ENCODE measurements around the gene SLC24A5.

SLC24A5 gene

DNA sequence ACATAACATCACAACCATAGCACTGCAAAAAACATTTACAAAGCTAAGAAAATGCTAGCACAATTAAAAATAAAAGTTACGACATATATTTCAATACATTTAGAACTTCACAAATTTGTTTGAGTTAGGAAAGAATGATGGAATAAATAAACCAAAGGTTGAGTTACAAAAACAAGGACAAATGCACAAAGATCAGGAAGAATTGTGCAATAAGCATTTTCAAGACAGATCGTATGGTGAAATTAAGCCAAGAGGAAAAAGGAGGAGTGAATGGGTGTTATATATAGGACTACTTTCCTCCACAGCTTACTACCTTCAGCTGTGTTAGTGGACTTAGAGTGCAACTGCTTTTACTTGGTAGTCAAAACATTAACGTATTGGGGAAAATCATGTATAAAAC lies 64.7 kb downstream of the SLC24A5 start:
- H3K9me3 ChIP-seq (ENCODE audit: control insufficient read depth, insufficient read depth, low read length) = no peaks in the 10 kb centered on the region
- H3K36me3 ChIP-seq (ENCODE audit: control insufficient read depth, insufficient read depth, low read length) = no peaks in the 10 kb centered on the region
- H3K4me3 ChIP-seq (ENCODE audit: low read depth, low read length) = no peak overlapping the region
- no peaks in the 10 kb centered on the region for H3K27me3 ChIP-seq (ENCODE audit: control insufficient read depth, insufficient read depth, low read length)
- H3K9ac ChIP-seq (ENCODE audit: low read depth, low read length) = no peak overlapping the region
- H3K4me1 ChIP-seq (ENCODE audit: control insufficient read depth, insufficient read depth, low read length) = peaks cover 6% of the 10 kb centered on the region; the same call in 1 of the 2 replicates
- no peak overlapping the region for H3K27ac ChIP-seq (ENCODE audit: low read depth, low read length)

- peaks cover 9% of the 10 kb centered on the region; the same call in 1 of the 2 replicates for H3K4me1 ChIP-seq (ENCODE audit: control insufficient read depth, insufficient read depth, low read length)
- no peak overlapping the region for H3K9ac ChIP-seq (ENCODE audit: low read depth, low read length)
- H3K27me3 ChIP-seq (ENCODE audit: control insufficient read depth, insufficient read depth, low read length) = peaks cover 2% of the 10 kb centered on the region
- no peaks in the 10 kb centered on the region for H3K36me3 ChIP-seq (ENCODE audit: control insufficient read depth, insufficient read depth, low read length)
- no peaks in the 10 kb centered on the region for H3K9me3 ChIP-seq (ENCODE audit: control insufficient read depth, insufficient read depth, low read length)
- H3K4me3 ChIP-seq (ENCODE audit: low read depth, low read length) = no peak overlapping the region
- H3K27ac ChIP-seq (ENCODE audit: low read depth, low read length) = no peak overlapping the region
Measured at GRCh38 chr15:48186271-48186670, 65.5 kb downstream of the SLC24A5 start.

DNA sequence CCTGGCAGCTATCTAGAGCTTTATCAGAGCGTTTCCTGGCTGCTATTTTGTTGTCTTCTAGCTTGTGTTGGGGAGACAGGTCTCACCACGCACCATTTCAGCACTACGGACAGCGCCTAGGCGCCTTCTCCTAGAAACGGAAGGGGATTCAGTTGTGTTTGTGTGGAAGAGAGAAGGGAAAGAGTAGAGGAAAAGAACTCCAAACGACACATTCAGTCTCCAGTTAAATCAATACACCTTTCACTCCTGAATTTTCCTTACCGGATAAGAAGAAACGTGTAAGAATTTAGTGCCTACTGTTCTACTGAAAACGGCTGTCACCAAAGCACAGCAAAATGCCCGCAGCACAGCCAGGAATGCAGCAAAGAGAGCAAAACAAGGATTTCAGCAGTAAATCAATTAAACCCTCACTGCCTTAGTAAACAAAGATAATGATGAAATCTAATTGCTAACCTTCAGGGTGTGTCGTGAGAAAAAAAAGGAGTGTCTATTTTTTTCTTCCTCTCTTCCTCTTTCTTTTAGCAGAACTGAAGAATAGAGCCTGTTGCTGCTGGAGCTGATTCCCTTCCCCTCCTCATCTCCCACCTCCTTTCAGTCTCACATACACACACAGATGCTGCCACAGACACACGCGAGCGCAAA lies 70.3 kb downstream of the SLC24A5 start:
- Histone ChIP-seq H3K4me3 (ENCODE audit: low read depth, low read length) (peak overlapping the region; percentile 64), H3K9ac (ENCODE audit: low read depth, low read length) (no peak overlapping the region), H3K9me3 (ENCODE audit: control insufficient read depth, insufficient read depth, low read length) (no peaks in the 10 kb centered on the region), H3K4me1 (ENCODE audit: control insufficient read depth, insufficient read depth, low read length) (peaks cover 9% of the 10 kb centered on the region; the same call in 1 of the 2 replicates), H3K27me3 (ENCODE audit: control insufficient read depth, insufficient read depth, low read length) (peaks cover 25% of the 10 kb centered on the region), H3K36me3 (ENCODE audit: control insufficient read depth, insufficient read depth, low read length) (no peaks in the 10 kb centered on the region), H3K27ac (ENCODE audit: low read depth, low read length) (no peak overlapping the region)

- H3K36me3 ChIP-seq (ENCODE audit: control insufficient read depth, insufficient read depth, low read length) = no peaks in the 10 kb centered on the region
- peaks cover 25% of the 10 kb centered on the region for H3K27me3 ChIP-seq (ENCODE audit: control insufficient read depth, insufficient read depth, low read length)
- peaks cover 9% of the 10 kb centered on the region; the same call in 1 of the 2 replicates for H3K4me1 ChIP-seq (ENCODE audit: control insufficient read depth, insufficient read depth, low read length)
- H3K9me3 ChIP-seq (ENCODE audit: control insufficient read depth, insufficient read depth, low read length) = no peaks in the 10 kb centered on the region
- no peak within 1 kb of the TSS for H3K27ac ChIP-seq (ENCODE audit: low read depth, low read length)
- H3K9ac ChIP-seq (ENCODE audit: low read depth, low read length) = no peak within 1 kb of the TSS
- peak within 1 kb of the TSS; percentile 64 for H3K4me3 ChIP-seq (ENCODE audit: low read depth, low read length)
Measured at GRCh38 chr15:48191574-48192225, 70.9 kb downstream of the SLC24A5 start, which contains the start of gene CTXN2. CTXN2 (plus strand) TSS chr15:48191665; CDS start chr15:48201301, 9,636 bp downstream.
